SKM-1 treated with dmso at 0.1 percent for 144 hours (cell line): ENCODE measurements around the gene RASGEF1C.

ENCODE experiments used
- DNase-seq: peaks from one replicate; lab custom pipeline; 2025; ENCODE audit not compliant: unreplicated experiment; lab: John Stamatoyannopoulos, UW

The RASGEF1C gene

DNA sequence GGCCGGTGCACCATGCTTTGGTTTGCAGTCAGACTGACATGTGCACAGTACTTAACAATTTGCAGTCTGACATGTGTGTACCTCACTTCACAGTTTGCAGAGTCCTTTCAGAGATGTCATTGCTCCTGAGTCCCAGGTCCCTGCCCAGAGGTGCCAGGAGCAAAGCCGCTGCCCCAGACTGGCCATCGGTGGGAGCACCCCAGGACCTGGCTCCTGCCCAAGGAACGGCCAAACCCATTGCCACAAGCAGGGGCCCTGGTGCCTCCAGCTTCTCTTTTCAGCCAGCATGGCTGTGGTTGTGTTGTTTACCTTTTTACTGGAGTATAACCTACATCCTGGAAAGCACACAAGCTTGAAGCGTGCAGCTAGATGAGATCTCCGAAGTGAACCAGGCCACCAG is 28.6 kb downstream of the RASGEF1C start:
- DNase-seq: no peak

- DNase-seq: no peak
These were observed 29.3 kb downstream of the RASGEF1C start for GRCh38 chr5:180179442-180180420.

DNA sequence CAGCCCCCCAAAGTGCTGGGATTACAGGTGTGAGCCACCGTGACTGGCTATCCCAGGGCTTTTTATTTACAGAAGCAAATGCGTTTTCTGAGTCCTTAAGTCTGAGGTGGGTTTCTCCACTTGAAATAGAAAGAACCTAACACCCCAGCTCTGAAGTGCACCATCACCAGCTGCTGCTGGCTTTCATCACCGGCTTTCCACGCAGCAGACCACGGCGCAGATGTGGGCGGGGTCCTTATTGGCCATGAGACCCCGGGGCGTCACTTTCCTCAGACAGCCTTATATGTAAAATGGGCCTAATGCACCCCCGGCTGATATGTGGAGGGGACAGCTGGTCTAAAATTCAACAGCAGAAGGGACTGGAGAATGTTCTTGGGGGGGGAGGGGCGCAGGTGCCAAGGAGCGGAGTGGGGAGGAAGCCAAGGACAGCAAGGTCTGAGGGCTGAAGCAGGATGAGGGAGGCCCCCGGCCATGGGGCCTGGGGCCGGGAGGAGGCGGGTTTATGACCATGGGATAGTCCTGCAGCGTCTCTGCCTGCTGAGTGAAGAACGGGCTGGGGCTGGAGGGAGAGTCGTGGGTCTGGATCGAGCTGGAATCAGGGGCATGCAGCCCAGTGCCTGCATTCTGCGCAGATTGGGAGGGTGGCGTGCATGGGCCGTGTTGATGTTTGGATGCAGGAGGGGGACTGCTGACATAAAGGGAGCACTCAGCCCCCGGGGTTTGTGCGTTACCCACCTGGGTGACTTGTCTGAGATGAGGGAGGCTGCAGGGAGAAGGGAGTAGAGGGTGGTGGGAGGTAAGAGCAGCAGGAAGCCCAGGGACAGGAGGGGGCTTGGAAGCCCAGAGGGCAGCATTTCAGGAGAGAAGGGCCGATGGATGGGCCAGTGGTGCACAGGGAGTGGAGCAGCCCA is 30.2 kb downstream of the RASGEF1C start:
- DNase-seq: no peak

- DNase-seq: no peak
These were observed 32.8 kb downstream of the RASGEF1C start for GRCh38 chr5:180176191-180176590.

GRCh38 chr5:180175015-180175431 is 34.0 kb downstream of the RASGEF1C start:
- no peak for DNase-seq

DNA sequence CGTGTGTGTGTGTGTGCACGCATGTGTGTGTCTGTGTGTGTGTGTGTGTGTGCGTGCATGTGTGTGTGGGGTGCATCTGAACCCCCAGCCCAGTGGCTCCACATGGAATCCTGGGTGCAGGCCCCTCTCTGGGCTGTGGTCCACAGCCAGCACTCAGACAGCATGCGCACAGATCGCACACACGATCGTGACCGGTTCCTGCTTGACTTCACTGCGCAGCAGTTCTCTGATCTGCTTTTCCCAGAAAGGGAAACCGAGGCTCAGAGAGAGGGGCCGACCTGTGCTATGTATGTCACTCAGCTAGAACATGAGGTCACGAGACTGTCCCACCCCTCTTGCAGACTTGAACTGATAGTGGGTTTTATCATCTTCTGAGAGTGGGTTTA is 34.4 kb downstream of the RASGEF1C start:
- no peak for DNase-seq

DNA sequence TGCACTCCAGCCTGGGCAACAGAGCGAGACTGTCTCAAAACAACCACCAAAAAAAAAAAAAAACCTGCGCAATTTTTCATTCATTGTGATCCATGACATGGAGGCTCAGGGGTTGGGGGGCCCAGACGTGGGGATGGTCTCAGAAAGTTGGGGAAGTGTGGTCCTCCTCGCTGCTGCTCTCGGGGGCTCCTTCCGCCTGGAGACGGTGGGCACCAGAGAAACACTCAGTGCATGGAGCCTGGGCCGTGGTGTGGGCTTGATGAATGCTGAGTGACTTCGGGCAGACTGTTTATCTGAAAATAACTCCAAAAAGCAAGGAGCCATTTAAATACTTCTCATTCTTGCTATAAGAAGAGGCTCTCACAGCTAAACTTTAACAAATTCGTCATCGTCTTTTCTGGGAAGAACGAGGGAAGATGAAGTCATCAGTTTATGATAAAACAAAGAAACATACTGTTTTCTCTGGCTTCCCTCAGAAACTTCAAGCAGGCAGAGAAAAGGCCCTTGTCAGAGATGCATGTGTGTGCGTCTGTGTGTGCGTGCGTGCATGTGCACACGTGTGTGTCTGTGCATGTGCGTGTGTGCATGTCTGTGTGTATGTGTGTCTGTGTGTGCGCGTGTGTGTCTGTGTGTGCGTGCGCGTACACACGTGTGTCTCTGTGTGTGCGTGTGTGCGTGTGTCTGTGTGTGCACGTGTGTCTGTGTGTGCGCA is 35.0 kb downstream of the RASGEF1C start:
- DNase-seq: no peak

- no peak for DNase-seq
These were observed 35.8 kb downstream of the RASGEF1C start for GRCh38 chr5:180173198-180173544.

DNA sequence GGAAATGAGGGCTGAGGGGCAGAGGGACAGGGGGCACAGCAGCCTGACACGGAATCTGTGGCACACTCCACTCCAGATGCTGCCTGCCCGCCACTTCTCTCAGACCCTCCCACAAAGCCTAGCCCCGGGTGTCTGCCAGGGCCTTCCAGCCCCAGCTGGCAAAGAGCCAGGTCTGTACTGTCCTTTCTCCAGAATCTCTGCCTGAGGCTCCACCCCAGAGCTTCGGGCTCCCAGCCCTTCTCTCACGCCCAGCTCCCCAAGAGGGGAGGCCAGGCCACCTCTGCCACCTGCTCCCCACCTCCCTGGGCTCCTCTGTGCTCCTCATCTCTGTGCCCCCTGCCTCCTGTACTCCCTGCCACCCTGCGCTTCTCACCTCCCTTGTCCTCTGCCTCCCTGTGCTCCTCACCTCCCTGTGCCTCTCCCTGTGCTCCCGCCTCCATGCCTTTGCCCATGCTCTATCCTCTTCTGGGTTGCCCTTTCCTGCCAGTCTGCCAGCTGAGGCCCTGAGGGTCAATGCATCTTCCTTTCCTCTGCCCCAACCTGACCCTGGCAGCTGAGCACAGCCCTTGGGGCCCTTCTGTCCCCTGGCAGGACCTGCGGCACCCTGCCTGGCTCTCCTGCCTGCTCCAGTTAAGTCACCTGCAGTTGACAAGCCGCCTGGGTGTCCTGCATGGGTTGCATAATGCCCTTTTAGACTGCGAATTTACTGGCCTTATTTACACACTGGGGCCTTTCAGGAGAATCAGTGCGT is 36.4 kb downstream of the RASGEF1C start:
- no peak for DNase-seq

GRCh38 chr5:180171568-180172094 is 37.4 kb downstream of the RASGEF1C start:
- DNase-seq: no peak

DNA sequence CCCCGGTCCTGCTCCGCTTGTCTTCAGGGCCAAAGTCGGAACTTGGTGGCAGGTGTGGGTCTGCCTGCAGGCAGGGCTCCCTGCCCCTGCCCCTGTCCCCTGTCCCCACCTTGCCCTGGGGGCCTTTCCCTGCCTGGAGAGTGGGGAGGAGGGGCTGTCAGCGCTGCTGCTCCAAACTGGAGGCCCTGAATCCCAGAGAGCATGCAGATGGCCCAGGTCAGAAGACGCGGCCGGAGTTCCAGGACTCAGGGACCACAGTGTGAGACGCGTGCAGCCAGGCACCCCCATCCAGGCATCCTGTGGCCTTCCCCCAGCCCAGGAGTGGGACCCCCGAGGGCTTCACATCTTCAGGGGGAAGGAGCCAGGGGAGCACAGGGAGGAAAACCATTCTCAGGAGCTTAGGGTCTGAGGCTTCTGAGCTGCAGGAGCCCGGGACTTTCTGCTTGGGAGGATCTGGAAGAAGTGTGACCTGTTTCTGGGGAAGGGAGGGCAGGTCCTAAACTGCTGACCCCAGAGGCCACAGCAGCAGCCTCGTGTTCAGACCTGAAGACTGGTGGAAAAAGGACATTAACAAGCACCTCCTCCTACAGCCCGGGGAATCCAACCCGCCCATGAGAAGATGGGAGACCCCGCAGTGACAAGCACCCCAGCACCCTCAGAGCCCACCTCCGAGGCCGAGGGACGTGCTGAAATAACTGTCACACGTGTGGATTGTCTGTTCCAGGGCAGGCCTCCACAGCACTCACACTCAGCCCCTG is 38.0 kb downstream of the RASGEF1C start:
- DNase-seq: no peak

- no peak for DNase-seq
These were observed 38.8 kb downstream of the RASGEF1C start for GRCh38 chr5:180170106-180170809.

- DNase-seq: no peak
These were observed 39.5 kb downstream of the RASGEF1C start for GRCh38 chr5:180169248-180170105.

DNA sequence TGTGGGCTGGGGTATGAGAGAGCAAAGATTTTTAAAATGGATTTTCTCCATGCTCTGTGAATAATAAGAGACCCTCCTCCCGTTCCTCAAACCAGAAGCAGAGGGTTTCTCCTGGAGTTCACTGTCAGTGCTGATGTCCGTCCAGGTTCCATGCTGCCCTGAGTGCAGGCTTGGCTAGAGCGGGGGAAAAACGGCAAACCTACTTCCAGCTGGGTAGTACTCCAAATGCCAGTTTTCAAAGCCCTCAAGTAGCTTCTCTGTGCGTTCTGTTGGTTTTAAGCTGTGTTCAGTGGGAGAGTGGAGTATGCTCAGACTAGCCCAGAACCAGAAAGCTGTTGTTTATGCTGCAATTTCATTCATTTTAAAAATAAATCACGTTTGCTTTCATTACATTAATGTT is 40.3 kb downstream of the RASGEF1C start:
- DNase-seq: no peak

- DNase-seq: peak; percentile 38
These were observed 42.8 kb downstream of the RASGEF1C start for GRCh38 chr5:180166176-180166575.

DNA sequence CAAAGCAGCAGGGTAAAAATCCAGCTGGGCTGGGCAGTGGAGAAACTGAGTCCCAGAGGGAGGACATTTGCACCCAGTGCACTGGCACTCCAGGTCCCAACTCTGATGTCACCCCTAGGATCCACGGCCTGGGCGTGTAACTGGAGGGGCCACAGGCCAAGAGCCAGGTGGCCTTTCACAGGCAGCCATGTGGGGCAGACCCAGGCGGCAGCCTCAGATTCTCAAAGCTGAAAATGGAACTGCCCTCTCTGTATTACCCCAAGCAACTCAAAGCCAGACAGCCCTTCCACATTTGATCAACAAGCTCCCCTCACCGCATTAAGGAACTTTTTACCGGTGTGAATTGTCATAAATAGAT is 46.7 kb downstream of the RASGEF1C start:
- no peak for DNase-seq

- DNase-seq: no peak
These were observed 47.3 kb downstream of the RASGEF1C start for GRCh38 chr5:180161420-180162303.
